Prostate gland (tissue), 2 donors: ENCODE measurements around the gene MACO1. TPM values are rescaled to one million over a fixed set of nuclear protein-coding genes. Genes with fewer than 3 reads are reported as not detected.

ENCODE experiments used
- DNase-seq: peaks from one replicate; pipeline ENCODE4 v3.0.0-alpha.2; 2019; ENCODE audit warnings: low spot score
- H3K27ac ChIP-seq, 2 donors: fragments of 200-600 bp; sonication (generic); 2 replicates each; pipeline ENCODE4 v1.5.1; 2017 to 2019
- H3K27me3 ChIP-seq: fragments of 200-600 bp; sonication (generic); replicated peaks from 2 replicates; pipeline ENCODE4 v1.5.1; 2019; ENCODE audit not compliant: insufficient read depth
- H3K36me3 ChIP-seq, 2 donors: fragments of 200-600 bp; sonication (generic); 1 replicate in 1 of 2; 2 replicates in 1 of 2; pipeline versions ENCODE4 v1.5.1 to v1.8.1; 2017 to 2019
- H3K4me1 ChIP-seq: fragments of 200-600 bp; sonication (generic); replicated peaks from 2 replicates; pipeline ENCODE4 v1.5.1; 2019
- H3K4me3 ChIP-seq, 2 donors: fragments of 200-600 bp; sonication (generic); 2 replicates each; pipeline ENCODE4 v1.5.1; 2017 to 2019
- H3K9me3 ChIP-seq: fragments of 200-600 bp; sonication (generic); 2 replicates; pipeline ENCODE4 v1.5.1; 2017
- POLR2A ChIP-seq: fragments of 450-650 bp; IDR thresholded peaks from one replicate; pipeline ENCODE4 v1.6.1; 2016; ENCODE audit warnings: antibody characterized with exemption, mild to moderate bottlenecking
- POLR2AphosphoS5 ChIP-seq: sonication (generic); formaldehyde crosslinking; IDR thresholded peaks from one replicate; pipeline ENCODE4 v1.6.1; 2017; ENCODE audit warnings: antibody characterized with exemption
- WGBS: methylation state at CpG from one replicate; pipeline ENCODE4 v1.1.5; 2018; 5-methylcytosine and 5-hydroxymethylcytosine counted together
- intact Hi-C: fragments of 100-400 bp; cut with DNase I; formaldehyde crosslinking; loops from one replicate; pipeline ENCODE4 v1.14.2; 2022
- total RNA-seq, 2 donors: library from RNA; depleted of rRNA; stranded (reverse); fragments of >200 nt; gene quantifications; one replicate each; pipeline ENCODE4 v1.1.0, GENCODE V29; 2016
- TF ChIP-seq, protein P1 (sequence below), 4 experiments: fragments of 200-600 bp in 2 of 4; fragments of 450-650 bp in 2 of 4; sonication (generic) in 2 of 4; IDR thresholded peaks; 1 replicate in 3 of 4; 2 replicates in 1 of 4; pipeline ENCODE4 v1.5.1; 2016 to 2019; ENCODE audit warnings: antibody characterized with exemption in 4 of 4, mild to moderate bottlenecking in 2 of 4, moderate library complexity in 2 of 4

The MACO1 gene
- total RNA-seq, 2 donors from 2014 or later = 25.5 to 31.0 TPM

DNA sequence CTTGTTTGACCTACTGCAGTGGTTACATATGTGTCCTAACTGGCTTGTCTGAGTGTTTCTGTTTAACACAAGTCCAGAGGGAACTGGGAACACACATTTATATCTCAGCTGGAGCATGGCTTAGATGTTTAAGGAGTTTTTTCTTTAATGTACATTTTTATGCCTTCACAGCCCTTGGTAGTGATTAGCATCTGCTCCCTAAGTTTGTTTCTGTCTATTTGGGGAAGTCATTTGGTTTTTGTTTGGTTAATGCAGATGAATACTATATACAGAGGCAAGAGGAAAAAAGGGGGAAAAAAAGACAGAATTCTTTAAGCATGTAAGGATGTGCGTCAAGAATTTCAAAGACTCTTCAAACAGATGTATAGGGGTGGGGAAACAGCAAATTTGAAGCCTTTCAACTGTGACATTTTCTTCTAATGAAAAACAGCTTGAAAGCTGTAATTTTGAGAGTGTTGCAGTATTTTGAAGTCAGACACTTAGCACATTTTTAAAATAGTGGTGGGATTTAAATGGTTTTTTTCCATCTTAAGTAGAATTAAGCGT is 15.4 kb downstream of the MACO1 start:
- intact Hi-C loops = no loop called here
- Histone ChIP-seq H3K4me1 (peaks cover 2% of the 10 kb centered on the region), H3K9me3 (no peaks in the 10 kb centered on the region), H3K4me3 (no peak overlapping the region), H3K27ac (no peak overlapping the region), H3K36me3 (no peaks in the 10 kb centered on the region), H3K27me3 (no peaks in the 10 kb centered on the region)
- 82% methylated on average over 2 of the region's 2 CpGs for WGBS
- no peak for TF ChIP-seq POLR2A
- TF ChIP-seq, protein P1, sequence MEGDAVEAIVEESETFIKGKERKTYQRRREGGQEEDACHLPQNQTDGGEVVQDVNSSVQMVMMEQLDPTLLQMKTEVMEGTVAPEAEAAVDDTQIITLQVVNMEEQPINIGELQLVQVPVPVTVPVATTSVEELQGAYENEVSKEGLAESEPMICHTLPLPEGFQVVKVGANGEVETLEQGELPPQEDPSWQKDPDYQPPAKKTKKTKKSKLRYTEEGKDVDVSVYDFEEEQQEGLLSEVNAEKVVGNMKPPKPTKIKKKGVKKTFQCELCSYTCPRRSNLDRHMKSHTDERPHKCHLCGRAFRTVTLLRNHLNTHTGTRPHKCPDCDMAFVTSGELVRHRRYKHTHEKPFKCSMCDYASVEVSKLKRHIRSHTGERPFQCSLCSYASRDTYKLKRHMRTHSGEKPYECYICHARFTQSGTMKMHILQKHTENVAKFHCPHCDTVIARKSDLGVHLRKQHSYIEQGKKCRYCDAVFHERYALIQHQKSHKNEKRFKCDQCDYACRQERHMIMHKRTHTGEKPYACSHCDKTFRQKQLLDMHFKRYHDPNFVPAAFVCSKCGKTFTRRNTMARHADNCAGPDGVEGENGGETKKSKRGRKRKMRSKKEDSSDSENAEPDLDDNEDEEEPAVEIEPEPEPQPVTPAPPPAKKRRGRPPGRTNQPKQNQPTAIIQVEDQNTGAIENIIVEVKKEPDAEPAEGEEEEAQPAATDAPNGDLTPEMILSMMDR (IDR thresholded peaks at IDR 0.05) = no peak
- TF ChIP-seq POLR2AphosphoS5 = no peak
- DNase-seq = no peak

GRCh38 chr1:25447547-25447946 is 16.9 kb downstream of the MACO1 start:
- Histone ChIP-seq H3K27ac (no peak overlapping the region), H3K27me3 (no peaks in the 10 kb centered on the region), H3K9me3 (no peaks in the 10 kb centered on the region), H3K4me3 (no peak overlapping the region), H3K36me3 (no peaks in the 10 kb centered on the region), H3K4me1 (no peaks in the 10 kb centered on the region)
- intact Hi-C loops = no loop called here
- DNase-seq = no peak
- TF ChIP-seq POLR2AphosphoS5 (no peak), POLR2A (no peak)
- TF ChIP-seq, protein P1 (IDR thresholded peaks at IDR 0.05) = no peak

DNA sequence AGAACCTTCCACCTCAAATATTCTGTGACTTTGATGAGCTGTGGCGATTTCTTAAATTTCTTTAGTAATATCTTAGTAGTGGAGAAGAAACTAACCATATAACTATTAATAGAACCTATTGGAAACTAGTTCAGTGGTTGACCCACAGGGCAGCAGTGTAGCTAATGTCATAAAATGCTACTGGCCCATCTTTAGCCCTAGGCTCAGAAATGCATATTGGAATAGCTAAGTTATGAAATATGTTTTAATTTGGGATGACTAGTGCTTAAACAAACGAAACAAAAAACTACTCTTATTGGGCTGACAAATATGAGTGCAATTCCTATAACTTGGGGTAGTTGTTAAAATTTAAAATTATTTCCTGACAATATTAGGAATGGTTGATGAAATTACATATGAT is 20.2 kb downstream of the MACO1 start:
- no peaks in the 10 kb centered on the region for H3K9me3 ChIP-seq
- H3K4me1 ChIP-seq = no peaks in the 10 kb centered on the region
- 93% methylated on average over 2 of the region's 2 CpGs for WGBS
- no peaks in the 10 kb centered on the region for H3K27me3 ChIP-seq
- TF ChIP-seq POLR2A = no peak
- TF ChIP-seq, protein P1 (IDR thresholded peaks at IDR 0.05) = no peak
- no peak overlapping the region for H3K4me3 ChIP-seq
- no peak for DNase-seq
- H3K36me3 ChIP-seq = no peaks in the 10 kb centered on the region
- intact Hi-C loops = no loop called here
- H3K27ac ChIP-seq = no peak overlapping the region

DNA sequence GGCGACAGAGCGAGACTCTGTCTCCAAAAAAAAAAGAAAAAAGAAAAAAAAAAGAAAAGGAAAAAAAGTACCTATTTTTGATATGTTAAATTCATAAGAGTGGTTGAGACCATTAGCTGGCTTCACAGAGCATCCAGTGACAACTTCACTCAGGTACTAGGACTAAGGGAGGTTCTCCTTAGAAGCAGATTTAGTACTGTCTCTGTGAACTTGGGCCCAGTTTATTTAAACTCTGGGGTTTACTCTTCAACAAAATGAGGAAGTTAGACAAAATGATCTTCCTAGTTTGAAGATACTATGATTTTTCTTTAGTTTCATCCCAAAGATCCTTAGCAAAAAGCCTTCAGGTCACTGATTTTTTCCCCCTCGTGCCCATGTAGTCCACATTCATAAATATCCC is 21.2 kb downstream of the MACO1 start:
- intact Hi-C loops = no loop called here
- no peaks in the 10 kb centered on the region for H3K36me3 ChIP-seq
- WGBS = 94% methylated on average over 3 of the region's 3 CpGs
- no peaks in the 10 kb centered on the region for H3K9me3 ChIP-seq
- TF ChIP-seq POLR2A (no peak), POLR2AphosphoS5 (no peak)
- TF ChIP-seq, protein P1 (IDR thresholded peaks at IDR 0.05) = no peak
- H3K27me3 ChIP-seq = no peaks in the 10 kb centered on the region
- H3K4me1 ChIP-seq = no peaks in the 10 kb centered on the region
- no peak for DNase-seq
- H3K4me3 ChIP-seq = no peak overlapping the region
- H3K27ac ChIP-seq = no peak overlapping the region

DNA sequence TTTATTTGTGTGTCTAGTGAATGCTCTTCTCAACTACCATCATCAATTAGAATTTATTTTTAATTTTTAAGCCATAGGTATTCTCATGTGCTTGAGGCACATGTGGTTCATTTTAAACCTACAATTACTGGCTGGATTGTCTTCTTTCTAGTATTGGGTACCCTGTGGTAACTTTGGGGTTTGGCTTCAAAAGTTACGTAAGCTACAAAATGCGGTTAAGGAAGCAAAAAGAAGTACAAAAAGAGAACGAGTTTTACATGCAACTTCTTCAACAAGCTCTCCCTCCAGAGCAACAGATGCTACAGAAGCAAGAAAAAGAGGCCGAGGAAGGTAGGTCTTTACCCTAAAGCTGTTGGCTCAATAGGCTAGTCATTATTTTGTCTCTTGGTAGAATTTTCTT is 25.8 kb downstream of the MACO1 start:
- H3K36me3 ChIP-seq = no peaks in the 10 kb centered on the region
- no peak overlapping the region for H3K27ac ChIP-seq
- DNase-seq = no peak
- peaks cover 3% of the 10 kb centered on the region for H3K4me1 ChIP-seq
- no peaks in the 10 kb centered on the region for H3K27me3 ChIP-seq
- no peaks in the 10 kb centered on the region for H3K9me3 ChIP-seq
- WGBS = 89% methylated on average over 4 of the region's 4 CpGs
- no peak overlapping the region for H3K4me3 ChIP-seq
- intact Hi-C loops = no loop called here
- no peak for TF ChIP-seq POLR2AphosphoS5
- TF ChIP-seq, protein P1 (IDR thresholded peaks at IDR 0.05) = no peak
- no peak for TF ChIP-seq POLR2A
